IMR-90 (cell line): Measurements from ENCODE around the gene SNCG. TPM values are rescaled to one million over a fixed set of nuclear protein-coding genes. Genes with fewer than 3 reads are reported as not detected.

Experiments
- ATAC-seq: fragments of 200-7000 bp; cut with Tn5 transposase; 2 replicates; pipeline ENCODE4 v1.9.1; 2020; ENCODE audit warnings: low read depth, mild to moderate bottlenecking, moderate library complexity
- BruUV-seq: library from RNA; stranded (reverse); fragments of 400-500 nt; replicated peaks from 2 replicates; lab custom pipeline; 2021; lab: Mats Ljungman, UMichigan
- CTCF ChIA-PET: fragments of 300-600 bp; formaldehyde crosslinking; extraction: SDS; loops from one replicate; lab custom pipeline; 2021; ENCODE audit warnings: antibody characterized with exemption; lab: Yijun Ruan, JAX
- POLR2A ChIA-PET: fragments of 300-600 bp; sonication (Branson Sonifier 250); formaldehyde crosslinking; loops from one replicate; lab custom pipeline; 2022; ENCODE audit warnings: antibody characterized with exemption; ENCODE audit not compliant: unreplicated experiment; lab: Charles Lee
- DNase-seq: peaks from one replicate; pipeline ENCODE4 v3.0.0; 2013
- H2AFZ ChIP-seq: replicated peaks from 2 replicates; pipeline ENCODE3; 2013; ENCODE audit warnings: low read length, mild to moderate bottlenecking; ENCODE audit not compliant: poor library complexity
- H2AK5ac ChIP-seq: 2 replicates; pipeline ENCODE4 v1.6.1; 2013; ENCODE audit warnings: low read depth, low read length, inconsistent platforms
- H2AK9ac ChIP-seq: replicated peaks from 2 replicates; pipeline ENCODE3; 2013; ENCODE audit warnings: mild to moderate bottlenecking, low read depth, low read length, moderate library complexity; ENCODE audit not compliant: poor library complexity
- H2BK120ac ChIP-seq: 2 replicates; pipeline ENCODE4 v1.6.1; 2013; ENCODE audit warnings: low read depth, low read length, inconsistent platforms
- H2BK15ac ChIP-seq: 3 replicates; pipeline ENCODE4 v1.6.1; 2013; ENCODE audit warnings: low read depth, low read length, inconsistent platforms
- H2BK20ac ChIP-seq: 2 replicates; pipeline ENCODE4 v1.6.1; 2013; ENCODE audit warnings: low read depth, mild to moderate bottlenecking, inconsistent platforms, low read length, moderate library complexity
- H2BK5ac ChIP-seq: 2 replicates; pipeline ENCODE4 v1.6.1; 2013; ENCODE audit warnings: mild to moderate bottlenecking, low read depth, low read length, inconsistent platforms; ENCODE audit not compliant: poor library complexity, severe bottlenecking
- H3K14ac ChIP-seq: replicated peaks from 2 replicates; pipeline ENCODE4 v1.6.1; 2013; ENCODE audit warnings: low read depth, low read length, inconsistent platforms
- H3K18ac ChIP-seq: 2 replicates; pipeline ENCODE4 v1.6.1; 2013; ENCODE audit warnings: low read depth, low read length, control low read depth
- H3K23ac ChIP-seq: 2 replicates; pipeline ENCODE4 v1.6.1; 2013; ENCODE audit warnings: low read depth, low read length, inconsistent platforms
- H3K27ac ChIP-seq: 2 replicates; pipeline ENCODE4 v1.5.1; 2013; ENCODE audit warnings: mild to moderate bottlenecking, control low read depth, low read length; ENCODE audit not compliant: insufficient read depth
- H3K27me3 ChIP-seq: 2 replicates; pipeline ENCODE4 v1.6.1; 2013; ENCODE audit warnings: low read length; ENCODE audit not compliant: control insufficient read depth, insufficient read depth
- H3K36me3 ChIP-seq: 2 replicates; pipeline ENCODE4 v1.6.1; 2013; ENCODE audit warnings: low read length, mixed read lengths; ENCODE audit not compliant: control insufficient read depth, insufficient read depth
- H3K4ac ChIP-seq: 2 replicates; pipeline ENCODE4 v1.6.1; 2013; ENCODE audit warnings: low read depth, low read length, inconsistent platforms
- H3K4me1 ChIP-seq: 2 replicates; pipeline ENCODE4 v1.6.1; 2013; ENCODE audit warnings: low read length, mixed read lengths; ENCODE audit not compliant: control insufficient read depth, insufficient read depth
- H3K4me2 ChIP-seq: 2 replicates; pipeline ENCODE4 v1.6.1; 2013; ENCODE audit warnings: low read depth, mild to moderate bottlenecking, control low read depth, low read length, moderate library complexity
- H3K4me3 ChIP-seq: 2 replicates; pipeline ENCODE4 v1.5.1; 2013; ENCODE audit warnings: low read depth, mild to moderate bottlenecking, control low read depth, low read length, moderate library complexity; ENCODE audit not compliant: insufficient read depth
- H3K56ac ChIP-seq: 2 replicates; pipeline ENCODE4 v1.6.1; 2013; ENCODE audit warnings: low read length, inconsistent platforms; ENCODE audit not compliant: insufficient read depth; ENCODE audit errors: extremely low read depth
- H3K79me1 ChIP-seq, 2 experiments: 2 replicates each; pipeline ENCODE4 v1.6.1; 2013; ENCODE audit warnings: low read length in 2 of 2, inconsistent platforms in 1 of 2, low read depth in 1 of 2
- H3K9ac ChIP-seq: 2 replicates; pipeline ENCODE4 v1.6.1; 2013; ENCODE audit warnings: low read depth, low read length, control low read depth
- H3K9me1 ChIP-seq: 2 replicates; pipeline ENCODE4 v1.6.1; 2013; ENCODE audit warnings: low read length, inconsistent platforms; ENCODE audit not compliant: insufficient read depth
- H3K9me3 ChIP-seq: 2 replicates; pipeline ENCODE4 v1.6.1; 2013; ENCODE audit warnings: low read length; ENCODE audit not compliant: control insufficient read depth, insufficient read depth
- H4K20me1 ChIP-seq: 2 replicates; pipeline ENCODE4 v1.6.1; 2013; ENCODE audit warnings: low read length, inconsistent platforms; ENCODE audit not compliant: insufficient read depth
- H4K5ac ChIP-seq: 2 replicates; pipeline ENCODE4 v1.6.1; 2013; ENCODE audit warnings: mild to moderate bottlenecking, low read depth, low read length, control low read depth
- H4K8ac ChIP-seq, 2 experiments: 2 replicates each; pipeline ENCODE4 v1.6.1; 2013; ENCODE audit warnings: low read depth in 2 of 2, low read length in 2 of 2, control low read depth in 1 of 2, inconsistent platforms in 1 of 2
- H4K91ac ChIP-seq: 2 replicates; pipeline ENCODE4 v1.6.1; 2013; ENCODE audit warnings: low read depth, low read length, inconsistent platforms; ENCODE audit not compliant: insufficient read depth
- CHD1 ChIP-seq: IDR thresholded peaks from 2 replicates; pipeline ENCODE4 v1.6.1; 2012; ENCODE audit warnings: low read depth, low read length, improper control_type of control experiment
- FOS ChIP-seq: fragments of 150-350 bp; IDR thresholded peaks from 2 replicates; pipeline ENCODE4 v1.6.1; 2016; ENCODE audit warnings: low read depth, low read length
- MAFK ChIP-seq: IDR thresholded peaks from 2 replicates; pipeline ENCODE4 v1.6.1; 2012; ENCODE audit warnings: low read depth, low read length, improper control_type of control experiment
- MAZ ChIP-seq: IDR thresholded peaks from 2 replicates; pipeline ENCODE4 v1.6.1; 2012; ENCODE audit warnings: low read depth, mild to moderate bottlenecking, low read length, improper control_type of control experiment, moderate library complexity, borderline replicate concordance
- MXI1 ChIP-seq: IDR thresholded peaks from 2 replicates; pipeline ENCODE4 v1.6.1; 2012; ENCODE audit warnings: low read depth, mild to moderate bottlenecking, low read length, moderate library complexity, borderline replicate concordance
- NFE2L2 ChIP-seq: fragments of 150-350 bp; IDR thresholded peaks from 2 replicates; pipeline ENCODE4 v1.6.1; 2016; ENCODE audit warnings: low read depth, mild to moderate bottlenecking, low read length
- RFX5 ChIP-seq: IDR thresholded peaks from 2 replicates; pipeline ENCODE4 v1.8.0; 2012; ENCODE audit warnings: low read depth, mild to moderate bottlenecking, low read length, moderate library complexity
- SMC3 ChIP-seq: fragments of 150-350 bp; IDR thresholded peaks from 2 replicates; pipeline ENCODE4 v1.6.1; 2016; ENCODE audit warnings: low read depth, mild to moderate bottlenecking, antibody characterized with exemption, low read length, moderate library complexity
- WGBS, 2 experiments: methylation state at CpG; one replicate each; pipeline versions ENCODE4 v1.1.5 to v1.1.7; 2013; ENCODE audit warnings: missing lambda C conversion rate in 2 of 2; ENCODE audit not compliant: insufficient read length in 1 of 2; ENCODE audit errors: extremely low coverage in 2 of 2; 5-methylcytosine and 5-hydroxymethylcytosine counted together
- dilution Hi-C: fragments of 300-500 bp; cut with HindIII; formaldehyde crosslinking; loops from one replicate; pipeline ENCODE4 v1.14.3; 2018; ENCODE audit warnings: low sequenced_read_pairs; ENCODE audit not compliant: unreplicated experiment
- in situ Hi-C: fragments of 300-500 bp; cut with MboI; formaldehyde crosslinking; loops from 3 replicates; pipeline ENCODE4 v1.14.3; 2019; ENCODE audit warnings: low sequenced_read_pairs, inconsistent platforms, mixed read lengths
- intact Hi-C: fragments of 100-400 bp; cut with micrococcal nuclease; formaldehyde crosslinking; loops from 2 replicates; pipeline ENCODE4 v1.10.0; 2022
- polyA plus RNA-seq, 3 experiments: library from polyadenylated mRNA; depleted of rRNA; stranded (reverse); fragments of >200 nt; gene quantifications; 2 replicates each; pipeline ENCODE4 v1.2.3, GENCODE V29; 2012; ENCODE audit warnings: low replicate concordance in 1 of 3
- total RNA-seq: library from RNA; depleted of rRNA; stranded (reverse); fragments of >200 nt; gene quantifications from 2 replicates; pipeline ENCODE4 v1.2.3, GENCODE V29; 2012
- TF ChIP-seq, protein P1 (sequence below): conservative IDR thresholded peaks from 2 replicates; pipeline ENCODE4 v1.5.1; 2012; ENCODE audit warnings: mild to moderate bottlenecking, low read depth, low read length, improper control_type of control experiment

SNCG gene
- total and polyA plus RNA-seq, 2 of the 4 experiments (the other 2 are of a cell fraction) = 10.6 to 19.0 TPM

DNA sequence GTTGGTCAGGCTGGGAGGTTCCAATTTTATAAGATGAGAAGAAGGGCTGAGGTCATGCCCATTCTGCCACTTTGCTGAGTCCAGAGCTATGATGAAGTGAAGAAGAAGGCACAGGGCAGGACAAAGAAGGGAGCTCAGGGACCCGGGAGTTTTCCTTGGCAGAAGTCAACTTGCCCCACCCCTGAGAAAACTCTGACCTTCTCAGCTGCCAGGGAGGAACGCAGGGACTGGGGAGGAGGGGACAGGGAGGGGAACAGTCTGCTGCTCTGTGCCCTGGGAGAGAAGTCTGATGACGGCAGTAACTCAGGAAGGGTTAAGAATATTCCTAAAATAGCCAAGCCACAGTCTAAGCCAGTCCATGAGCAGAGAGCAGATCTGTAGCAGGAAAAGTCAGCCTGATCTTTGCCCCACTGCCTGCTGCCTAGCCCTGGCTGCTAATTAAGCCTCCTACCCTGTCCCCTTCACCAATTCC is 21.6 kb downstream of the SNCG start:
- H3K4me2 ChIP-seq = 0 out of 2 replicates have a peak overlapping the region, but pooled peaks have one; percentile 14
- peak overlapping the region in 1 of 2 experiments; percentile 22; a peak in 2 of 4 replicates for H4K8ac ChIP-seq
- POLR2A ChIA-PET = no interaction called here
- no peak overlapping the region for H3K14ac ChIP-seq
- H2BK20ac ChIP-seq = no peak overlapping the region
- H3K4me1 ChIP-seq = peaks cover 7% of the 10 kb centered on the region
- no peaks in the 10 kb centered on the region for H3K27me3 ChIP-seq
- CTCF ChIA-PET = no interaction called here
- no peak overlapping the region for H2AK9ac ChIP-seq
- H3K9ac ChIP-seq = no peak overlapping the region
- ATAC-seq (peak; percentile 46), DNase-seq (no peak)
- no peak for TF ChIP-seq MXI1
- no peak for TF ChIP-seq CHD1
- TF ChIP-seq NFE2L2 = no peak
- TF ChIP-seq SMC3 = no peak
- TF ChIP-seq, protein P1, sequence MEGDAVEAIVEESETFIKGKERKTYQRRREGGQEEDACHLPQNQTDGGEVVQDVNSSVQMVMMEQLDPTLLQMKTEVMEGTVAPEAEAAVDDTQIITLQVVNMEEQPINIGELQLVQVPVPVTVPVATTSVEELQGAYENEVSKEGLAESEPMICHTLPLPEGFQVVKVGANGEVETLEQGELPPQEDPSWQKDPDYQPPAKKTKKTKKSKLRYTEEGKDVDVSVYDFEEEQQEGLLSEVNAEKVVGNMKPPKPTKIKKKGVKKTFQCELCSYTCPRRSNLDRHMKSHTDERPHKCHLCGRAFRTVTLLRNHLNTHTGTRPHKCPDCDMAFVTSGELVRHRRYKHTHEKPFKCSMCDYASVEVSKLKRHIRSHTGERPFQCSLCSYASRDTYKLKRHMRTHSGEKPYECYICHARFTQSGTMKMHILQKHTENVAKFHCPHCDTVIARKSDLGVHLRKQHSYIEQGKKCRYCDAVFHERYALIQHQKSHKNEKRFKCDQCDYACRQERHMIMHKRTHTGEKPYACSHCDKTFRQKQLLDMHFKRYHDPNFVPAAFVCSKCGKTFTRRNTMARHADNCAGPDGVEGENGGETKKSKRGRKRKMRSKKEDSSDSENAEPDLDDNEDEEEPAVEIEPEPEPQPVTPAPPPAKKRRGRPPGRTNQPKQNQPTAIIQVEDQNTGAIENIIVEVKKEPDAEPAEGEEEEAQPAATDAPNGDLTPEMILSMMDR = no peak
- TF ChIP-seq RFX5 = no peak
- TF ChIP-seq MAFK = no peak
- no peak for TF ChIP-seq FOS
- no peak for TF ChIP-seq MAZ
- H3K23ac ChIP-seq = no peak overlapping the region; the same call in 1 of the 2 replicates
- no peak overlapping the region for H2BK5ac ChIP-seq
- in situ Hi-C loops (no loop called here), intact Hi-C loops (no loop called here), dilution Hi-C loops (no loop called here)
- H3K4me3 ChIP-seq = no peak overlapping the region
- H4K5ac ChIP-seq = no peak overlapping the region
- H2AFZ ChIP-seq = peak overlapping the region; percentile 75
- no peak overlapping the region for H2BK120ac ChIP-seq
- no peak overlapping the region for H3K4ac ChIP-seq
- no peak overlapping the region for H3K18ac ChIP-seq
- peaks cover 5% of the 10 kb centered on the region; the same call in 1 of the 2 replicates for H3K9me1 ChIP-seq
- no peaks in the 10 kb centered on the region for H3K9me3 ChIP-seq
- H3K36me3 ChIP-seq = no peaks in the 10 kb centered on the region
- no TSS peak for BruUV-seq
- no peaks in the 10 kb centered on the region for H3K79me1 ChIP-seq
- H2AK5ac ChIP-seq = no peak overlapping the region; the same call in 1 of the 2 replicates
- no peak overlapping the region for H4K91ac ChIP-seq
- H3K27ac ChIP-seq = no peak overlapping the region
- H2BK15ac ChIP-seq = no peak overlapping the region
- H3K56ac ChIP-seq = no peak overlapping the region
- H4K20me1 ChIP-seq = no peaks in the 10 kb centered on the region
- WGBS, 2 experiments = no CpG with 5 or more reads among the region's 3 CpGs
